AG09309 (cell line): ENCODE results near the gene KCNK4.

Source experiments
- DNase-seq: peaks from one replicate; pipeline ENCODE4 v3.0.0-alpha.2; 2010; ENCODE audit warnings: low read depth
- H3K4me3 ChIP-seq: 2 replicates; pipeline ENCODE4 v1.5.1; 2011; ENCODE audit warnings: mild to moderate bottlenecking, low read depth, low read length, moderate library complexity; ENCODE audit not compliant: control insufficient read depth
- CTCF ChIP-seq: IDR thresholded peaks from 2 replicates; pipeline ENCODE4 v1.5.1; 2011; ENCODE audit warnings: mild to moderate bottlenecking, low read depth, low read length, inconsistent platforms; ENCODE audit not compliant: insufficient read depth, control insufficient read depth; ENCODE audit errors: missing control alignments

Gene KCNK4

GRCh38 chr11:64253481-64253880 lies 37.6 kb upstream of the KCNK4 start:
- no peak for DNase-seq
- H3K4me3 ChIP-seq: no peak overlapping the region

GRCh38 chr11:64254326-64254725 lies 36.8 kb upstream of the KCNK4 start:
- no peak for TF ChIP-seq CTCF
- no peak for DNase-seq
- H3K4me3 ChIP-seq: no peak overlapping the region

More at GRCh38 chr11:64253481-64253880, 37.6 kb upstream of the KCNK4 start:
- TF ChIP-seq CTCF: no peak

GRCh38 chr11:64255135-64256128 lies 35.7 kb upstream of the KCNK4 start:
- no peak for DNase-seq
- H3K4me3 ChIP-seq: no peak overlapping the region
- TF ChIP-seq CTCF: no peak

- TF ChIP-seq CTCF: no peak
- no peak for DNase-seq
- no peak overlapping the region for H3K4me3 ChIP-seq
Observed at GRCh38 chr11:64256300-64256699, 34.8 kb upstream of the KCNK4 start.

GRCh38 chr11:64258356-64258755 lies 32.7 kb upstream of the KCNK4 start:
- no peak for TF ChIP-seq CTCF
- no peak overlapping the region for H3K4me3 ChIP-seq
- no peak for DNase-seq

- no peak for DNase-seq
- no peak for TF ChIP-seq CTCF
- no peak overlapping the region for H3K4me3 ChIP-seq
Observed at GRCh38 chr11:64258946-64259532, 32.1 kb upstream of the KCNK4 start.
